Lung (tissue), 12 donors: Measurements from ENCODE around the gene AQP1. TPM values are rescaled to one million over a fixed set of nuclear protein-coding genes. Genes with fewer than 3 reads are reported as not detected.

Experiments used
- ATAC-seq: fragments of 200-7000 bp; cut with Tn5 transposase; one replicate; pipeline ENCODE4 v1.9.1; 2020; ENCODE audit warnings: moderate number of reproducible peaks; ENCODE audit not compliant: insufficient read depth, low FRiP score
- DNase-seq, 3 donors: peaks; one replicate each; pipeline ENCODE4 v3.0.0-alpha.2; 2013 to 2017
- H3K27ac ChIP-seq, 2 donors: one replicate each; pipeline ENCODE4 v1.5.1; 2013; ENCODE audit warnings: mild to moderate bottlenecking in 2 of 2, moderate library complexity in 2 of 2, control low read depth in 1 of 2, inconsistent platforms in 1 of 2, low read depth in 1 of 2, low read length in 1 of 2
- H3K27me3 ChIP-seq, 3 donors: one replicate each; pipeline ENCODE4 v1.5.1; 2013; ENCODE audit warnings: low read length in 2 of 3; ENCODE audit not compliant: control insufficient read depth in 3 of 3, insufficient read depth in 3 of 3
- H3K36me3 ChIP-seq, 4 donors: one replicate each; pipeline ENCODE4 v1.5.1; 2013; ENCODE audit warnings: low read length in 4 of 4, mild to moderate bottlenecking in 1 of 4, moderate library complexity in 1 of 4; ENCODE audit not compliant: control insufficient read depth in 4 of 4, insufficient read depth in 4 of 4
- H3K4me1 ChIP-seq, 5 donors: one replicate each; pipeline ENCODE4 v1.5.1; 2013; ENCODE audit warnings: low read length in 5 of 5, mild to moderate bottlenecking in 2 of 5, moderate library complexity in 1 of 5; ENCODE audit not compliant: control insufficient read depth in 5 of 5, insufficient read depth in 5 of 5
- H3K4me3 ChIP-seq: one replicate; pipeline ENCODE4 v1.5.1; 2013; ENCODE audit warnings: mild to moderate bottlenecking, control low read depth, moderate library complexity
- H3K9ac ChIP-seq, 2 donors: one replicate each; pipeline ENCODE4 v1.5.1; 2013; ENCODE audit warnings: low read length in 2 of 2, control low read depth in 1 of 2; ENCODE audit not compliant: insufficient read depth in 1 of 2
- H3K9me3 ChIP-seq, 4 donors: one replicate each; pipeline ENCODE4 v1.5.1; 2013; ENCODE audit warnings: low read length in 3 of 4, mild to moderate bottlenecking in 1 of 4, moderate library complexity in 1 of 4; ENCODE audit not compliant: control insufficient read depth in 4 of 4, insufficient read depth in 3 of 4
- CTCF ChIP-seq: IDR thresholded peaks from 2 replicates; pipeline ENCODE4 v1.5.1; 2012; ENCODE audit warnings: mild to moderate bottlenecking; ENCODE audit errors: control extremely low read depth, extremely low read depth
- WGBS, 2 donors: extraction: QIAGEN DNeasy Blood & Tissue Kit; methylation state at CpG; one replicate each; pipeline ENCODE4 v1.1.7; 2013; 5-methylcytosine and 5-hydroxymethylcytosine counted together
- polyA plus RNA-seq, 2 donors: library from polyadenylated mRNA; stranded (reverse); fragments of 200-250 nt; gene quantifications; one replicate each; pipeline ENCODE4 v1.2.1, GENCODE V29; 2013
- total RNA-seq, 2 donors: library from RNA; depleted of rRNA in 1 of 2; stranded (reverse); fragments of >200 nt in 1 of 2; gene quantifications; one replicate each; pipeline ENCODE4 v1.2.1, GENCODE V29; 2014 to 2021
- donor health status: control.
- donor health status: control.
- donor health status: Bipolar disorder and iron deficiency.
- donor health status: healthy.
- donor health status: DM: yes; HTN: yes; CAD: no.

Gene AQP1
- total and polyA plus RNA-seq, 4 donors = 267 to 655 (median 428) TPM

DNA sequence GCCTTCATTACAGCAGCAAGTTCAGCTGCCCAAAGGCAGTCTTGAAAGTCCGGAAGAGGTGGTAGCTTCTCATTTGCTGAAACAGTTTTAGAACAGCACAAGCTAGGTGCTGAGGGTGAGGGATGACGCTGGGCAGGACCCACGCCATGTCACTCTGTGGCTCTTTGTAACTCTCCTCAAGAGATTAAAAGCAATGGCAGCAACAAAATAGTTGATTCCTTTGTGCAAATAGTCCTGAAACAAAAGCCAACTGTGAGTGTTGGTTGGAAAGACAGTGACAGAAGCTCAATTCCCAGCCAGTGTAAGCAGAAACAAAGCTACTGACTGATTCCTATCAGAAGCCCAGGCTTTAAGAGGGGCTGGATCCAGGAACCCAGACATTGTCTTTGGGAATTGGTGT lies 47.6 kb upstream of the AQP1 start:
- peaks cover 0 to 13% (median 0%) of the 10 kb centered on the region in 5 donors for H3K4me1 ChIP-seq
- whole genome bisulfite sequencing, 2 donors = 93 to 96% methylated on average over 3 of the region's 3 CpGs
- no peak overlapping the region for H3K9ac ChIP-seq
- no peak overlapping the region for H3K4me3 ChIP-seq
- no peaks in the 10 kb centered on the region for H3K9me3 ChIP-seq
- H3K27me3 ChIP-seq = no peaks in the 10 kb centered on the region
- no peak for TF ChIP-seq CTCF
- no peak for ATAC-seq
- no peak overlapping the region for H3K27ac ChIP-seq
- peaks cover 0 to 8% (median 7%) of the 10 kb centered on the region in 4 donors for H3K36me3 ChIP-seq
- DNase-seq = no peak

DNA sequence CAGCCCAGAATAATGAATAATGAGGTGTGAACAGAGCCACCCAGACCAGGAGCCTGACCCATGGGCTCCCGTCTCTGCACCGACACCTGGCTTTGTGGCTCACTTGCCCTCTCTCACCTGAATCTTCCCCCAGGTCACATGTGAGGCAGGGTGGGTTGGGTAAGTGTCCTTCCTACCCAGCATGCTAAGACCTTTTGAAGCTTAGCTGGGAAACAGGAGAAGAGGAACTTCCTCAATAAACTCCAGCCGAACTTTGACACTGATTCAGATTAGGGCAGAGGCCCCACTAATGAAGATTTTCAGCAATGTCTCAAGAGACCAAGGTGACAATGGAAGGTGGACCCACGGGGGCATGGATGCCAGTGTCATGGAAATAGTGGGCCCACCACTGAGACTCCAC lies 46.6 kb upstream of the AQP1 start:
- H3K9ac ChIP-seq = no peak overlapping the region
- ATAC-seq (no peak), DNase-seq (no peak)
- H3K27ac ChIP-seq = no peak overlapping the region
- no peak overlapping the region for H3K4me3 ChIP-seq
- H3K27me3 ChIP-seq = no peaks in the 10 kb centered on the region
- peaks cover 0 to 13% (median 0%) of the 10 kb centered on the region in 5 donors for H3K4me1 ChIP-seq
- H3K36me3 ChIP-seq = peaks cover 0 to 7% (median 5%) of the 10 kb centered on the region in 4 donors
- no peaks in the 10 kb centered on the region for H3K9me3 ChIP-seq
- WGBS, 2 donors = 81 to 85% methylated on average over 4 of the region's 4 CpGs
- TF ChIP-seq CTCF = no peak

- H3K9me3 ChIP-seq = no peaks in the 10 kb centered on the region
- ATAC-seq = no peak
- peaks cover 0 to 15% (median 0%) of the 10 kb centered on the region in 5 donors for H3K4me1 ChIP-seq
- H3K27ac ChIP-seq = no peak overlapping the region
- no peak overlapping the region for H3K9ac ChIP-seq
- H3K4me3 ChIP-seq = no peak overlapping the region
- H3K36me3 ChIP-seq = peaks cover 0 to 7% (median 4%) of the 10 kb centered on the region in 4 donors
- no peaks in the 10 kb centered on the region for H3K27me3 ChIP-seq
- no peak for DNase-seq
- WGBS, 2 donors = 91 to 95% methylated on average over 4 of the region's 4 CpGs
- TF ChIP-seq CTCF = no peak
These were observed 45.8 kb upstream of the AQP1 start for GRCh38 chr7:30865821-30866220.

- DNase-seq (no peak), ATAC-seq (no peak)
- Histone ChIP-seq H3K36me3 (peaks cover 0 to 9% (median 3%) of the 10 kb centered on the region in 4 donors), H3K27ac (no peak overlapping the region), H3K4me1 (peaks cover 0 to 16% (median 0%) of the 10 kb centered on the region in 5 donors), H3K27me3 (no peaks in the 10 kb centered on the region), H3K4me3 (no peak overlapping the region), H3K9ac (no peak overlapping the region), H3K9me3 (no peaks in the 10 kb centered on the region)
- TF ChIP-seq CTCF = no peak
- 83 to 86% methylated on average over 7 of the region's 7 CpGs for WGBS, 2 donors
These were observed 44.7 kb upstream of the AQP1 start for GRCh38 chr7:30866939-30867338.
